A673 (cell line): ENCODE results near the gene EPN2. TPM values are rescaled to one million over a fixed set of nuclear protein-coding genes. Genes with fewer than 3 reads are reported as not detected.
A peak's percentile ranks its signal among the peaks of the same experiment; 100 is the strongest.

Source experiments
- BruUV-seq: library from RNA; stranded (reverse); fragments of 400-500 nt; replicated peaks from 2 replicates; lab custom pipeline; 2021; lab: Mats Ljungman, UMichigan
- CTCF ChIA-PET: fragments of 300-600 bp; sonication (Branson Sonifier 250); formaldehyde crosslinking; loops from one replicate; lab custom pipeline; 2022; ENCODE audit warnings: antibody characterized with exemption; lab: Charles Lee
- POLR2A ChIA-PET: fragments of 300-600 bp; sonication (Branson Sonifier 250); formaldehyde crosslinking; loops from one replicate; lab custom pipeline; 2022; ENCODE audit warnings: antibody characterized with exemption; ENCODE audit not compliant: low non-redundant PET; lab: Charles Lee
- DNase-seq: peaks from one replicate; pipeline ENCODE4 v3.0.0-alpha.2; 2015; ENCODE audit warnings: low spot score
- H3K27ac ChIP-seq: fragments of 200-600 bp; sonication (generic); 2 replicates; pipeline ENCODE4 v1.5.1; 2016; ENCODE audit warnings: mixed run types, low read depth, mild to moderate bottlenecking, mixed read lengths, antibody characterized with exemption, low read length; ENCODE audit not compliant: poor library complexity, severe bottlenecking
- H3K27me3 ChIP-seq: fragments of 200-600 bp; sonication (generic); replicated peaks from 2 replicates; pipeline ENCODE4 v1.6.1; 2017; ENCODE audit warnings: mixed run types, low read depth, mild to moderate bottlenecking, mixed read lengths, antibody characterized with exemption, low read length; ENCODE audit not compliant: insufficient read depth, poor library complexity
- H3K36me3 ChIP-seq: fragments of 200-600 bp; sonication (generic); 2 replicates; pipeline ENCODE4 v1.6.1; 2016; ENCODE audit warnings: mixed run types, mild to moderate bottlenecking, mixed read lengths, antibody characterized with exemption, low read length; ENCODE audit not compliant: insufficient read depth, poor library complexity, severe bottlenecking
- H3K4me1 ChIP-seq: fragments of 200-600 bp; sonication (generic); 2 replicates; pipeline ENCODE4 v1.6.1; 2017; ENCODE audit warnings: mixed run types, mild to moderate bottlenecking, mixed read lengths, antibody characterized with exemption, low read length; ENCODE audit not compliant: insufficient read depth, poor library complexity, severe bottlenecking
- H3K4me3 ChIP-seq: fragments of 200-600 bp; sonication (generic); 2 replicates; pipeline ENCODE4 v1.5.1; 2016; ENCODE audit warnings: low read depth, mixed run types, mild to moderate bottlenecking, mixed read lengths, low read length; ENCODE audit not compliant: poor library complexity, severe bottlenecking
- H3K9me3 ChIP-seq: fragments of 200-600 bp; sonication (generic); 2 replicates; pipeline ENCODE4 v1.6.1; 2016; ENCODE audit warnings: mixed run types, low read depth, mild to moderate bottlenecking, mixed read lengths, antibody characterized with exemption, low read length; ENCODE audit not compliant: poor library complexity, severe bottlenecking
- EZH2 ChIP-seq: fragments of 200-600 bp; sonication (generic); IDR thresholded peaks from 2 replicates; pipeline ENCODE4 v1.6.1; 2017; ENCODE audit warnings: borderline replicate concordance, low read depth, mild to moderate bottlenecking, mixed read lengths, antibody characterized with exemption, low read length; ENCODE audit not compliant: poor library complexity, severe bottlenecking
- intact Hi-C: fragments of 100-400 bp; cut with micrococcal nuclease; formaldehyde crosslinking; loops from one replicate; pipeline ENCODE4 v1.10.0; 2022; ENCODE audit not compliant: unreplicated experiment
- microRNA-seq: library from miRNA; unstranded; fragments of <30 nt; microRNA quantifications from one replicate; pipeline ENCODE4 v1.2.0, GENCODE V29; 2021
- total RNA-seq: library from RNA; stranded (reverse); gene quantifications from 2 replicates; pipeline ENCODE4 v1.2.3, GENCODE V29; 2021
- TF ChIP-seq, protein P1 (sequence below): fragments of 300-800, 200-600 bp; sonication (generic); conservative IDR thresholded peaks from 2 replicates; pipeline ENCODE4 v1.5.1; 2017; ENCODE audit warnings: low read depth, mild to moderate bottlenecking, antibody characterized with exemption, low read length, moderate library complexity, mixed read lengths

EPN2 gene
- total RNA-seq, 1 experiment from 2014 or later, result 52.0 TPM

GRCh38 chr17:19384723-19385391, 147.7 kb downstream of the EPN2 start:
- TF ChIP-seq, protein P1, sequence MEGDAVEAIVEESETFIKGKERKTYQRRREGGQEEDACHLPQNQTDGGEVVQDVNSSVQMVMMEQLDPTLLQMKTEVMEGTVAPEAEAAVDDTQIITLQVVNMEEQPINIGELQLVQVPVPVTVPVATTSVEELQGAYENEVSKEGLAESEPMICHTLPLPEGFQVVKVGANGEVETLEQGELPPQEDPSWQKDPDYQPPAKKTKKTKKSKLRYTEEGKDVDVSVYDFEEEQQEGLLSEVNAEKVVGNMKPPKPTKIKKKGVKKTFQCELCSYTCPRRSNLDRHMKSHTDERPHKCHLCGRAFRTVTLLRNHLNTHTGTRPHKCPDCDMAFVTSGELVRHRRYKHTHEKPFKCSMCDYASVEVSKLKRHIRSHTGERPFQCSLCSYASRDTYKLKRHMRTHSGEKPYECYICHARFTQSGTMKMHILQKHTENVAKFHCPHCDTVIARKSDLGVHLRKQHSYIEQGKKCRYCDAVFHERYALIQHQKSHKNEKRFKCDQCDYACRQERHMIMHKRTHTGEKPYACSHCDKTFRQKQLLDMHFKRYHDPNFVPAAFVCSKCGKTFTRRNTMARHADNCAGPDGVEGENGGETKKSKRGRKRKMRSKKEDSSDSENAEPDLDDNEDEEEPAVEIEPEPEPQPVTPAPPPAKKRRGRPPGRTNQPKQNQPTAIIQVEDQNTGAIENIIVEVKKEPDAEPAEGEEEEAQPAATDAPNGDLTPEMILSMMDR, result no peak
- no peak for TF ChIP-seq EZH2
- Histone ChIP-seq H3K36me3 (peaks cover 55% of the 10 kb centered on the region), H3K27me3 (no peaks in the 10 kb centered on the region), H3K27ac (peak overlapping the region; percentile 93), H3K4me3 (peak overlapping the region; percentile 54), H3K4me1 (peaks cover 60% of the 10 kb centered on the region), H3K9me3 (no peaks in the 10 kb centered on the region)
- ChIA-PET CTCF (interaction anchor here (0.9 to 1.2 kb wide), 2 partner anchors 22 to 62 kb away, joined by 3 to 7 read pairs; partner anchors contain the start of gene B9D1), POLR2A (interaction anchor here (0.5 kb wide), 1 partner anchor 27 kb away, joined by 7 read pairs; no protein-coding TSS in a partner anchor)
- BruUV-seq, result no TSS peak
- peak; percentile 93 for DNase-seq
- intact Hi-C loops, result no loop called here

- Histone ChIP-seq H3K9me3 (no peaks in the 10 kb centered on the region), H3K36me3 (peaks cover 50% of the 10 kb centered on the region), H3K4me3 (peak overlapping the region; percentile 54), H3K27me3 (no peaks in the 10 kb centered on the region), H3K4me1 (peaks cover 63% of the 10 kb centered on the region), H3K27ac (peak overlapping the region; percentile 93)
- intact Hi-C loops, result no loop called here
- TF ChIP-seq, protein P1, result no peak
- no peak for TF ChIP-seq EZH2
- POLR2A ChIA-PET, result no interaction called here
- CTCF ChIA-PET, result no interaction called here
- no peak for DNase-seq
- no TSS peak for BruUV-seq
Observed at GRCh38 chr17:19385521-19385983, 148.4 kb downstream of the EPN2 start.

Small RNAs within 50 kb of the gene (microRNA-seq; reads per million reads assigned to microRNA genes)
- 9,808 reads per million, percentile 95 among the genes with 10 or more reads in this experiment for gene MIR1180

Other genes starting within 250 kb of the EPN2 start
- gene FAM83G, start 232.6 kb upstream of the EPN2 start, total RNA-seq, result 9.6 and 12.4 TPM in 2 replicates
- gene GRAP, start 190.4 kb upstream of the EPN2 start, total RNA-seq, result 0.26 TPM in 1 of 2 replicates, not detected in the other
- gene GRAPL, start 109.8 kb upstream of the EPN2 start, total RNA-seq, result not detected in 2 replicates
- gene B9D1, start 125.4 kb downstream of the EPN2 start, total RNA-seq, result 37.0 and 45.2 TPM in 2 replicates
- gene MAPK7, start 141.1 kb downstream of the EPN2 start, total RNA-seq, result 40.0 and 55.8 TPM in 2 replicates
- gene MFAP4, start 149.8 kb downstream of the EPN2 start, total RNA-seq, result 60.9 and 92.7 TPM in 2 replicates
- gene RNF112, start 173.9 kb downstream of the EPN2 start, total RNA-seq, result 0.09 and 0.57 TPM in 2 replicates